OCI-LY1 (cell line): ENCODE measurements around the gene FAM83D.
A peak's percentile ranks its signal among the peaks of the same experiment; 100 is the strongest.

Source experiments
- H2AFZ ChIP-seq: fragments of 200-600 bp; sonication (generic), shearing (Covaris generic); 2 replicates; pipeline ENCODE4 v1.6.0; 2014; ENCODE audit warnings: antibody characterized with exemption, mild to moderate bottlenecking, low read length
- H3F3A ChIP-seq: fragments of 200-600 bp; sonication (generic), shearing (Covaris generic); 2 replicates; pipeline ENCODE4 v1.6.0; 2014; ENCODE audit warnings: mild to moderate bottlenecking, antibody characterized with exemption, low read length, moderate library complexity; ENCODE audit not compliant: insufficient read depth
- H3K27ac ChIP-seq: fragments of 200-600 bp; sonication (generic); 2 replicates; pipeline ENCODE4 v1.5.1; 2014; ENCODE audit warnings: low read length, mixed run types, mild to moderate bottlenecking, low read depth; ENCODE audit not compliant: poor library complexity, severe bottlenecking
- H3K27me3 ChIP-seq: fragments of 200-600 bp; sonication (generic); 2 replicates; pipeline ENCODE4 v1.6.0; 2014; ENCODE audit warnings: antibody characterized with exemption, mild to moderate bottlenecking, low read length, moderate library complexity; ENCODE audit not compliant: insufficient read depth
- H3K36me3 ChIP-seq: fragments of 200-600 bp; sonication (generic); 2 replicates; pipeline ENCODE4 v1.6.1; 2014; ENCODE audit warnings: mild to moderate bottlenecking, antibody characterized with exemption, low read length, moderate library complexity, mixed read lengths; ENCODE audit not compliant: insufficient read depth
- H3K4me1 ChIP-seq: fragments of 200-600 bp; sonication (generic); 2 replicates; pipeline ENCODE4 v1.5.1; 2014; ENCODE audit warnings: mild to moderate bottlenecking, low read length, moderate library complexity; ENCODE audit not compliant: insufficient read depth, severe bottlenecking
- H3K4me2 ChIP-seq: fragments of 200-600 bp; sonication (generic), shearing (Covaris generic); 2 replicates; pipeline ENCODE4 v1.6.1; 2014; ENCODE audit warnings: low read length
- H3K4me3 ChIP-seq: fragments of 200-600 bp; sonication (generic); 2 replicates; pipeline ENCODE4 v1.5.1; 2014; ENCODE audit warnings: low read length, low read depth, mild to moderate bottlenecking, mixed read lengths; ENCODE audit not compliant: poor library complexity, severe bottlenecking
- H3K79me2 ChIP-seq: fragments of 200-600 bp; shearing (Covaris generic); 2 replicates; pipeline ENCODE4 v1.6.1; 2016; ENCODE audit warnings: mixed run types, low read length, mixed read lengths; ENCODE audit not compliant: insufficient read depth
- H3K9ac ChIP-seq: fragments of 200-600 bp; sonication (generic), shearing (Covaris generic); 2 replicates; pipeline ENCODE4 v1.6.1; 2014; ENCODE audit warnings: mild to moderate bottlenecking, low read length, mixed read lengths
- H3K9me2 ChIP-seq: fragments of 200-600 bp; sonication (generic), shearing (Covaris generic); 2 replicates; pipeline ENCODE4 v1.6.1; 2014; ENCODE audit warnings: low read depth, mild to moderate bottlenecking, low read length, mixed read lengths
- H3K9me3 ChIP-seq: fragments of 200-600 bp; shearing (Covaris generic); 2 replicates; pipeline ENCODE4 v1.6.1; 2014; ENCODE audit warnings: low read length, mixed read lengths
- H4K20me1 ChIP-seq: fragments of 200-600 bp; sonication (generic), shearing (Covaris generic); 2 replicates; pipeline ENCODE4 v1.6.0; 2016; ENCODE audit warnings: mild to moderate bottlenecking, low read length; ENCODE audit not compliant: insufficient read depth
- EZH2 ChIP-seq: fragments of 200-600 bp; sonication (generic), shearing (Covaris generic); IDR thresholded peaks from 2 replicates; pipeline ENCODE4 v1.8.0; 2017; ENCODE audit warnings: borderline replicate concordance, mixed run types, mild to moderate bottlenecking, antibody characterized with exemption, low read length, moderate library complexity, mixed read lengths
- TF ChIP-seq, protein P1 (sequence below): fragments of 200-600 bp; sonication (generic), shearing (Covaris generic); IDR thresholded peaks from 2 replicates; pipeline ENCODE4 v1.5.1; 2017; ENCODE audit warnings: mild to moderate bottlenecking, antibody characterized with exemption, low read length, moderate library complexity, mixed read lengths

Gene FAM83D

DNA sequence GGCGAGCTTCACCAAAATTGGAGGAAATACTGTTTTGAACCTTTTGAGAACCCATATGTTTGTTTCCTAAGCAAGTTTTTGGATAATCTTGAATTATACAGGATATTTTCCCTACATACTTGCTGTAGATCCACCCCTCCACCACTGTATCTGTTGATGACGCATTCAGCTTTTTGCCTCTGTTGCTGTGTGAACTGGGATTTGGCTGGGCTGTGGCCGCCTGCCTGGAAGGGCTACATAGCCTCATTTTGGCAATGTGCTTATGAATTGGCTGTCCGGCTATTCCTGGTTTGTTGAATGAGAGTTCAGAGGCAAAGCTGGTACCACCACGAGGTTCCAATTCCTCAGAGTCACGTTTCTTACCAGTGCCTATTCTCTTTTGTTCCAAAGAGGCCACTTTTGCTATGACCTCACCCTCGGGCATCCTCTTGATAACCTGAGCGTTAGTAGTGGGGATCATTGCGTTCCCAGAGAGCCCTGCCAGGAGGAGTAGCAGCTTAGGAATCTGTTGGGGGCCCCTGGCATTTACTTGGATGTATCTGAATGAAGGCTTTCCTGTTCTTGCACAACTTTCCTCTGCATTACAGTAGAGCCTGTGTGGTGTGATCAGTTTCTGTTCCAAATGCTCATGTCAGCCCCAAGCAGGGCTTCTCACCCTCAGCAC lies 6.4 kb downstream of the FAM83D start:
- no peak overlapping the region for H2AFZ ChIP-seq
- H3K4me1 ChIP-seq: peaks cover 71% of the 10 kb centered on the region
- TF ChIP-seq EZH2: no peak
- TF ChIP-seq, protein P1, sequence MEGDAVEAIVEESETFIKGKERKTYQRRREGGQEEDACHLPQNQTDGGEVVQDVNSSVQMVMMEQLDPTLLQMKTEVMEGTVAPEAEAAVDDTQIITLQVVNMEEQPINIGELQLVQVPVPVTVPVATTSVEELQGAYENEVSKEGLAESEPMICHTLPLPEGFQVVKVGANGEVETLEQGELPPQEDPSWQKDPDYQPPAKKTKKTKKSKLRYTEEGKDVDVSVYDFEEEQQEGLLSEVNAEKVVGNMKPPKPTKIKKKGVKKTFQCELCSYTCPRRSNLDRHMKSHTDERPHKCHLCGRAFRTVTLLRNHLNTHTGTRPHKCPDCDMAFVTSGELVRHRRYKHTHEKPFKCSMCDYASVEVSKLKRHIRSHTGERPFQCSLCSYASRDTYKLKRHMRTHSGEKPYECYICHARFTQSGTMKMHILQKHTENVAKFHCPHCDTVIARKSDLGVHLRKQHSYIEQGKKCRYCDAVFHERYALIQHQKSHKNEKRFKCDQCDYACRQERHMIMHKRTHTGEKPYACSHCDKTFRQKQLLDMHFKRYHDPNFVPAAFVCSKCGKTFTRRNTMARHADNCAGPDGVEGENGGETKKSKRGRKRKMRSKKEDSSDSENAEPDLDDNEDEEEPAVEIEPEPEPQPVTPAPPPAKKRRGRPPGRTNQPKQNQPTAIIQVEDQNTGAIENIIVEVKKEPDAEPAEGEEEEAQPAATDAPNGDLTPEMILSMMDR: no peak
- peaks cover 98% of the 10 kb centered on the region for H3K79me2 ChIP-seq
- H3K4me2 ChIP-seq: peak overlapping the region; percentile 55
- peak overlapping the region; percentile 27 for H3K4me3 ChIP-seq
- no peaks in the 10 kb centered on the region for H3F3A ChIP-seq
- H3K27ac ChIP-seq: peak overlapping the region; percentile 11
- no peaks in the 10 kb centered on the region for H4K20me1 ChIP-seq
- peaks cover 46% of the 10 kb centered on the region for H3K36me3 ChIP-seq
- H3K9ac ChIP-seq: peak overlapping the region; percentile 4; the same call in 1 of the 2 replicates
- no peaks in the 10 kb centered on the region for H3K9me3 ChIP-seq
- H3K27me3 ChIP-seq: no peaks in the 10 kb centered on the region
- no peaks in the 10 kb centered on the region for H3K9me2 ChIP-seq

DNA sequence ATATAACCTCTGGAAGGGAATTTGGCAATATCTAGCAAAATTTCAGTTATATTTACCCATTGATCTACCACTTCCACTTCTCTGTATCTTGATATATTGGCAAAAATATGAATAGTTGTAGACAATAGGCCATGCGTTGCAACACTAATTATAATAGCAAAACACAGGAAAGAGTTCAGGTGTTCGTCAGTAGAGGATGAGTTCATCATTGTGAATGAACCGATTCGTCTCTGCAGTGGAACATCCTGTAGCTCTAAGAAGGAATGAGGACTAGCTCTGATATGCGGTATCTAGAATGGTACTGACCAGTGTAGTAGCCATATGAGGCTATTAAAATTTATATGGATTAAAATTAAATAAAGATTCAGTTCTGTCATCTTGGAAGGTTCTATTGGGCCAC lies 8.3 kb downstream of the FAM83D start:
- no peaks in the 10 kb centered on the region for H4K20me1 ChIP-seq
- peaks cover 61% of the 10 kb centered on the region for H3K36me3 ChIP-seq
- no peaks in the 10 kb centered on the region for H3K9me3 ChIP-seq

DNA sequence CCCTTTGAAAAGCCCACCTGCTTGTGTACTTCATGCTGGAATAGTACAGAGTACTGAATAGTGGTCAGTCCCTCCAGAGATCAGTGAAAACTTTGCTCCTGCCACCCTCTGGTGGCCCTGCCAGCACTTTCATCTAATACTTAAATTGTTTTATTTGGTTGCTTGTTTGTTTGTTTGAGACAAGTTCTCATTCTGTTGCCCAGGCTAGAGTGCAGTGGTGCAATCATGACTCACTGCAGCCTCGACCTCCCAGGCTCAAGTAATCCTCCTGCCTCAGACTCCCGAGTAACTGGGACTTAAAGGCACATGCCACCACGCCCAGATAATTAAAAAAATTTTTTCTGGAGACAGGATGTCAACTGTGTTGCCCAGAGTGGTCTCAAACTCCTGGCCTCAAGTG lies 9.1 kb downstream of the FAM83D start:
- peaks cover 97% of the 10 kb centered on the region for H3K79me2 ChIP-seq
- peaks cover 62% of the 10 kb centered on the region for H3K36me3 ChIP-seq
- no peak overlapping the region for H3K4me3 ChIP-seq
- H2AFZ ChIP-seq: no peak overlapping the region
- no peaks in the 10 kb centered on the region for H3F3A ChIP-seq
- H3K27me3 ChIP-seq: no peaks in the 10 kb centered on the region
- no peak overlapping the region for H3K9ac ChIP-seq
- H3K27ac ChIP-seq: no peak overlapping the region
- H4K20me1 ChIP-seq: no peaks in the 10 kb centered on the region
- no peak for TF ChIP-seq EZH2
- TF ChIP-seq, protein P1: peak; percentile 26; the same call in 1 of the 2 replicates
- no peaks in the 10 kb centered on the region for H3K9me3 ChIP-seq
- H3K4me1 ChIP-seq: peaks cover 44% of the 10 kb centered on the region
- H3K9me2 ChIP-seq: no peaks in the 10 kb centered on the region
- H3K4me2 ChIP-seq: no peak overlapping the region

More for the DNA sequence above, 8.3 kb downstream of the FAM83D start:
- H3K4me2 ChIP-seq: no peak overlapping the region
- H3K9me2 ChIP-seq: no peaks in the 10 kb centered on the region
- H3K4me3 ChIP-seq: no peak overlapping the region
- no peak overlapping the region for H3K9ac ChIP-seq
- no peaks in the 10 kb centered on the region for H3K27me3 ChIP-seq
- H3F3A ChIP-seq: no peaks in the 10 kb centered on the region
- peaks cover 97% of the 10 kb centered on the region for H3K79me2 ChIP-seq
- H3K27ac ChIP-seq: no peak overlapping the region
- H2AFZ ChIP-seq: no peak overlapping the region
- peaks cover 52% of the 10 kb centered on the region for H3K4me1 ChIP-seq
- TF ChIP-seq EZH2: no peak
- TF ChIP-seq, protein P1: no peak
